ENCODE data around the gene TEX35. TPM values are rescaled to one million over a fixed set of nuclear protein-coding genes. Genes with fewer than 3 reads are reported as not detected.

Gene TEX35
- total and polyA plus RNA-seq, 4 donors, result not detected

DNA sequence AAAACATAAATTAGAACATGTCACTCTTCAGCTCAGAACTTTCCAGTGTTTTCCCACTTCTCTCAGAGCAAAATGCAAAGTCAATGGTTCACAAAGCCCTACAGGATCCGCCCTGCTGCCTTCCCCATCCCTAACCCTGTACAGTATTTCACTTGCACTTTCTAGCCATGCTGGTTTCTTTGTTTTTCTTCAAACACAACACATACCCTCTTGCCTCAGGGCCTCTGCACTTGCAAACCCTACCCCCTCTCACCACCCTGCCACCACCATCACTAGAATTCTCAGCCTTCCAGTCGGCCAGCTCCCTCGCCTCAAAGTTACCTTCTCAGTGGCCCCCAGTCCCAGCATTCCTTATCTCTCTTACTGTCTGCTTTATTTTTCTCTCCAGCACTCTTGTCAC is 17.6 kb downstream of the TEX35 start (continued):
- no peak for TF ChIP-seq ZBTB33 (IDR thresholded peaks at IDR 0.05)

DNA sequence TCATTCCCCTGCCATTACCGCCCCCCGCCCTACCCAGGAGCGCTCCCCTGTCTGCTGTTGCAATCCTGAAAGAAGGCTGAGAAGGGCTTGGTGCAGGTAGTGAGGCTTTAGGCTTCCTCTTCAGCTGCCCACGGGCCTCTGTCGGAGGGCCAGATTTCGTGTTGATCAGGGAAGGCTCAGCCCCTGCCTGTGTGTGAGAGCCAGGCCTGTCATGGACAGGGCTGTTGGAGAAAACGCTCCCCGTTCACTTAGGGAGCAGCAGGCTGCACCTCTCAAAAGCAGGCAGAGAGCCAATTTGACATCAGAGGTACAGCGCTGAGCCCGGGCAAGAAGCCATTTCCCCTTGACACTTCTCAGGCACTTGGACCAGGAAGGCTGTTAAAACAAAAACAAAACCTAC is 19.0 kb downstream of the TEX35 start:
- Histone ChIP-seq H3K27me3 (ENCODE audit: control insufficient read depth in 4 of 4, insufficient read depth in 4 of 4, low read length in 3 of 4) (no peaks in the 10 kb centered on the region), H3K36me3 (ENCODE audit: control insufficient read depth in 4 of 4, insufficient read depth in 3 of 4, low read depth in 1 of 4, low read length in 3 of 4) (no peaks in the 10 kb centered on the region), H3K4me1 (ENCODE audit: control insufficient read depth in 4 of 4, insufficient read depth in 4 of 4, low read length in 3 of 4) (peaks cover 0 to 20% (median 8%) of the 10 kb centered on the region in 4 donors), H3K9me3 (ENCODE audit: control insufficient read depth in 4 of 4, low read length in 3 of 4) (no peaks in the 10 kb centered on the region), H3K4me3 (ENCODE audit: low read depth in 1 of 3, low read length in 3 of 3) (no peak overlapping the region), H3K27ac (ENCODE audit: low read depth in 1 of 2, low read length in 2 of 2) (no peak overlapping the region), H3K9ac (ENCODE audit: low read depth in 1 of 2, low read length in 2 of 2) (no peak overlapping the region)
- no peak for TF ChIP-seq RAD21 (IDR thresholded peaks at IDR 0.05)
- no peak for TF ChIP-seq GABPA (IDR thresholded peaks at IDR 0.05 in 1 of 2, conservative IDR thresholded peaks at IDR 0.05 in 1 of 2)
- no peak for TF ChIP-seq NR2F2 (IDR thresholded peaks at IDR 0.05)
- no peak for TF ChIP-seq REST (IDR thresholded peaks at IDR 0.05)
- no peak for TF ChIP-seq YY1 (IDR thresholded peaks at IDR 0.05)
- TF ChIP-seq, protein P1, sequence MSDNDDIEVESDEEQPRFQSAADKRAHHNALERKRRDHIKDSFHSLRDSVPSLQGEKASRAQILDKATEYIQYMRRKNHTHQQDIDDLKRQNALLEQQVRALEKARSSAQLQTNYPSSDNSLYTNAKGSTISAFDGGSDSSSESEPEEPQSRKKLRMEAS (IDR thresholded peaks at IDR 0.05), result no peak
- no peak for TF ChIP-seq SP1 (IDR thresholded peaks at IDR 0.05)
- TF ChIP-seq, protein P2, sequence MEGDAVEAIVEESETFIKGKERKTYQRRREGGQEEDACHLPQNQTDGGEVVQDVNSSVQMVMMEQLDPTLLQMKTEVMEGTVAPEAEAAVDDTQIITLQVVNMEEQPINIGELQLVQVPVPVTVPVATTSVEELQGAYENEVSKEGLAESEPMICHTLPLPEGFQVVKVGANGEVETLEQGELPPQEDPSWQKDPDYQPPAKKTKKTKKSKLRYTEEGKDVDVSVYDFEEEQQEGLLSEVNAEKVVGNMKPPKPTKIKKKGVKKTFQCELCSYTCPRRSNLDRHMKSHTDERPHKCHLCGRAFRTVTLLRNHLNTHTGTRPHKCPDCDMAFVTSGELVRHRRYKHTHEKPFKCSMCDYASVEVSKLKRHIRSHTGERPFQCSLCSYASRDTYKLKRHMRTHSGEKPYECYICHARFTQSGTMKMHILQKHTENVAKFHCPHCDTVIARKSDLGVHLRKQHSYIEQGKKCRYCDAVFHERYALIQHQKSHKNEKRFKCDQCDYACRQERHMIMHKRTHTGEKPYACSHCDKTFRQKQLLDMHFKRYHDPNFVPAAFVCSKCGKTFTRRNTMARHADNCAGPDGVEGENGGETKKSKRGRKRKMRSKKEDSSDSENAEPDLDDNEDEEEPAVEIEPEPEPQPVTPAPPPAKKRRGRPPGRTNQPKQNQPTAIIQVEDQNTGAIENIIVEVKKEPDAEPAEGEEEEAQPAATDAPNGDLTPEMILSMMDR (IDR thresholded peaks at IDR 0.05; ENCODE audit: low read depth, low read length, missing input control), result no peak
- no peak for TF ChIP-seq HNF4G (IDR thresholded peaks at IDR 0.05)
- no peak for TF ChIP-seq EGR1 (IDR thresholded peaks at IDR 0.05; ENCODE audit: low read depth in 2 of 2)
- TF ChIP-seq, protein P3, sequence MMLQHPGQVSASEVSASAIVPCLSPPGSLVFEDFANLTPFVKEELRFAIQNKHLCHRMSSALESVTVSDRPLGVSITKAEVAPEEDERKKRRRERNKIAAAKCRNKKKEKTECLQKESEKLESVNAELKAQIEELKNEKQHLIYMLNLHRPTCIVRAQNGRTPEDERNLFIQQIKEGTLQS (IDR thresholded peaks at IDR 0.05), result no peak
- TF ChIP-seq FOXA2 (IDR thresholded peaks at IDR 0.05), result no peak
- no peak for TF ChIP-seq FOXA1 (IDR thresholded peaks at IDR 0.05)
- no peak for TF ChIP-seq TAF1 (conservative IDR thresholded peaks at IDR 0.05)
- DNase-seq (ENCODE audit: low spot score), result no peak
- WGBS, result 65% methylated on average over 10 of the region's 10 CpGs
